ENCODE data around the gene KLF8.
A peak's percentile ranks its signal among the peaks of the same experiment; 100 is the strongest.
"Not testable (repeated sequence)": the region's sequence is repeated elsewhere in the genome, so short reads cannot be mapped to it uniquely, and the experiment has no call there.

Gene KLF8

DNA sequence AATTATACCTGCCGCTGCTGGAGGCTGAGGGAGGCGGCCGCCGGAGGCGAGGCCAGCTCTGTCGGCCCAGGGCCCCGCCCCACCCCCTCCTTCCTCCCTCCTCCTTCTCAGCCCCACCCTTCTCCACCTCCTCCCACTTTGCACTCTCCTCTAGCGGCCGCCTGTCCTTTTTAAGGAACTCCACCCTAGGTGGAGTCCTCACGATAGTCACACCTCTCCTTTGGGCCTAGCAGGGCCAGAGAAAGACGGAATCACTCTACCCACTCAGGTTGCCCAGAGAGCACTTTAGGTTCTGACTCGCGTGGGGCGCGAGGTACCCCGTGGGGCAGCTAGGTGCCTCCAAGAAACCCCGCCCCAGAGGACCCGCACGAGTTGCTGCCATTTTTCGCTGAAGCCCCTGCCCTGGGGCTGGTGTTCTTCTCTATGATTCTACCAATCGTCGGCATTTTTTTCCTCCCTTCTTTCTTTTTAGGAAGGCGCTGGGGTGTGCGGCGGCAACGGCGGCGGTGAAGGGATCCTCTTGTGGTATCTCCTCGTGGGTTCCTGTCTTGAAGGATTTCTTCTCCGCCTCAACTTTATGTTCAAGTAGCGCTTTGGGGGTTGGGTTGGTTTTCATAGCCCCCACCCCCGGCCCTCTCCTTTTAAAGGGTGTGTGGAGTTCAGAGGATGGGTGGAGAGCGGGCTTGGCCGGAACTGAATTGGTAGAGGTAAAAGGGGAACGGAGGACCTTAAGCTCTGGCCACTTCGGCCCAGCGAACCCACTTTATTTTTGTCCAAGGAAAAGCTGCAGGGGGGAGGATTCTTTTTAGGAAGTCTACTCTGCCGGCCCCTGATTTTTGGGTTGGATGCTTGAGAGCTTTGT lies at the start of gene KLF8:
KLF8 (plus strand) TSS at position 136 of the 862 bp plus-strand sequence. CDS start 979 bp downstream, outside the sequence.
- peak within 1 kb of the TSS; percentile 44 for H3K4me3 ChIP-seq (ENCODE audit: low read depth, low read length)

DNA sequence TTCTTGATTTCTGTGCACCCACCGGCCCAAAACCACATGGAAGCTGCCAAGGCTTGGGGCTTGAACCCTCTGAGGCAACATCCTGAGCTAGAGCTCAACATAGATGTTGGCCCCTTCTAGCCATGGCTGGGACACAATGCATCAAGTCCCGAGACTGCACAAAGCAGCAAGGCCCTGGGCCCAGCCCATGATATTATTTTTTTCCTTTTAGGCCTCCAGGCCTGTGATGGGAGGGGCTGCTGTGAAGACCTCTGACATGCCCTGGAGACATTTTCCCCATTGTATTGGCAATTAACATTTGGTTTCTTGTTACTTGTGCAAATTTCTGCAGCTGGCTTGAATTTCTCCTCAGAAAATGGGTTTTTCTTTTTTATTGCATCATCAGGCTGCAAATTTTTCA lies 25.2 kb upstream of the KLF8 start:
- H3K4me3 ChIP-seq (ENCODE audit: low read depth, low read length) = not testable (repeated sequence)

DNA sequence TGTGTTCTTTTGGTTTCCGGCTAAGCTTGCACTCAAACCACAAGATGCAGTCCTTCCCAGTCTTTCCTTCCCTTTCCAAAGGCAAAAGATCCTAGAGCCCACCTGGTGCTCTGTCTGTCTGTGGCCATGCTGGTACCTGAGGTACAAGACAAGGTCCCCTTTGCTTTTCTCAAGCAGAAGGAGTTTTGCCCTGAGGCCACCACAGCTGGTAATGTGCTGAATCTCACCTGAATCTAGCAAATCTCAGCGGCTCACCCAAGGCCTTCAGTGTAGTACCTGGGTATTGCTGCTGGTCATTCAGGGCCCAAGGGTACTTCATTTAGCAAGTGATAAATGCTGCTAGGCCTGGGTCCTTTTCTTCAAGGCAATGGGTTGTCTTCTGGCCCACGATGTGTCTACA lies 20.5 kb upstream of the KLF8 start:
- no peak overlapping the region for H3K4me3 ChIP-seq (ENCODE audit: low read depth, low read length)

DNA sequence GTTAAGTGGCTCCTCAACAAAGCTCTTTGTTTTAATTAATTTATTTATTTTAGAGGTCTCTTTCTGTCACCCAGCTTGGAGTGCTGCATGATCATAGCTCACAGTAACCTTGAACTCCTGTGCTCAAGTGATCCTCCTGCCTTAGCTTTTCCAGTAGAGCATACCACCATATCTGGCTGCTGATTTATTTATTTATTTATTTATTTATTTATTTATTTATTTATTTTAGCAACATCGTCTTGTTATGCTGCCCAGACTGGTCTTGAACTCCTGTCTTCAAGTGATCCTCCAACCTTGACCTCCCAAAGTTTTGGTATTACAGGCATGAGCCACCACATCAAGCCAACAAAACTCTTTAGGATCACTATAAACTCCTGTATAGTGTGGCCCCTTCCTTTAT lies 15.8 kb upstream of the KLF8 start:
- H3K4me3 ChIP-seq (ENCODE audit: low read depth, low read length) = no peak overlapping the region

DNA sequence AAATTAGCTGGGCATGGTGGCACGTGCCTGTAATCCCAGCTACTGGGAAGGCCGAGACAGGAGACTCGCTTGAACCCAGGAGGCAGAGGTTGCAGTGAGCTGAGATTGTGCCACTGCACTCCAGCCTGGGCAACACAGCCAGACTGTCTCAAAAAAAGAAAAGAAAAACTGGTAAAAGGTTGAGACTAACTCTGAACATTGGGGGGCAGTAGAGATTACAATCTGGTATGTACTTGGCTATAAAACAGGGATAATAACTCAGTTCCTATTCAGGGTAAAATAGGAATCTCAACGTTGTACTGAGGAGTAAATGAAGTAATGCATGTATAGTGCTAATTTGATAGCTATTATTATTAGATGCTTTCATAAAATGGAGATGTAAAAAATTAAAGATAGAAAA lies 12.5 kb upstream of the KLF8 start:
- H3K4me3 ChIP-seq (ENCODE audit: low read depth, low read length) = no peak overlapping the region

DNA sequence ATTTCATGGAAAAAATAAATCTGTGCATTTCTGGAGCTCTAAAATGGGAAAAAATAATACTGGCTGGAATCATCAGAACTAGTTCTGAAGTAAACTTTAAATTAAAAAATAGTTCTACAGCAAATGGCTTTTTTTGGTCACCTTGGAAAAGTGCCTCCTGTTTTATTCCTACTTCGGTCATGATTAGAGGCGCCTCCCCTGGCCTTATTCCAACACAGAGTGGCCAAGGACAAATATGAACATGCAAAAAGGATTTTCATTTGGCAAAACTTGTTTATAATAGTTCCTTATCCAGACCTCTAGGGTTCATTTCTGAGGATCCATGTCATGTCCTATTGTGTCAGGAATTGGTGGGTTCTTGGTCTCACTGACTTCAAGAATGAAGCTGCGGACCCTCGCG lies 11.1 kb upstream of the KLF8 start:
- H3K4me3 ChIP-seq (ENCODE audit: low read depth, low read length) = no peak overlapping the region

DNA sequence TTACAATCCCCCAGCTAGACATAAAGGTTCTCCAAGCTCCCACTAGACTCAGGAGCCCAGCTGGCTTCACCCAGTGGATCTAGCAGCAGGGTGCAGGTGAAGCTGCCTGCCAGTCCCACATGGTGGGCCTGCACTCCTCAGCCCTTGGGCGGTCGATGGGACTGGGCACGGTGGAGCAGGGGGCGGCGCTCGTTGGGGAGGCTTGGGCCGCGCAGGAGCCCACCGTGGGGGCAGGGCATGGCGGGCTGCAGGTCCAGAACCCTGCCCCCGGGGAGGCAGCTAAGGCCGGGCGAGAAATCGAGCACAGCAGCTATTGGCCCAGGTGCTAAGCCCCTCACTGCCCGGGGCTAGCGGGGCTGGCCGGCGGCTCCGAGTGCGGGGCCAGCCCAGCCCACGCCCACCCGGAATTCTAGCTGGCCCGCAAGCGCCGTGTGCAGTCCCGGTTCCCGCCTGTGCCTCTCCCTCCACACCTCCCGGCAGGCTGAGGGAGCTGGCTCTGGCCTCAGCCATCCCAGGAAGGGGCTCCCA lies 9.6 kb upstream of the KLF8 start:
- H3K4me3 ChIP-seq (ENCODE audit: low read depth, low read length) = no peak overlapping the region

DNA sequence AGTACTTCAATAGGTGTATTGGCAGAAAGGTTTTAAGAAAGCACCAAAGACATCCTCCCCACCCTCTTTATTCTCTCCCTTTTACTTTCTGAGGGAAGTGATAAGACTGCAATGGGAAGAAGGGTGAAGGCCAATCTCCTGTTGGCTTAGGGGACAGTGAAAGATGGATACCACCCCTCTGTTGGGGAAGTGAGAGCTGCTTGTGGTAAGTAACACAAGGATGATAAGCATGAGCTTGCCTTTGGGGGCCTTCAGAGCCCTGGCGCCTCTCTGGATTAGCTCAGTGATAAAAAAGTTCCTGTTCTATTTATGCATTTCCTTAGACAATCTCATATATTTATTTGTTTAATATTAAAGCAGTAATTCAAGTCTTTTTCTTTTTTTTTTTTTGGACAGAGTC lies 5.2 kb upstream of the KLF8 start:
- no peak overlapping the region for H3K4me3 ChIP-seq (ENCODE audit: low read depth, low read length)

DNA sequence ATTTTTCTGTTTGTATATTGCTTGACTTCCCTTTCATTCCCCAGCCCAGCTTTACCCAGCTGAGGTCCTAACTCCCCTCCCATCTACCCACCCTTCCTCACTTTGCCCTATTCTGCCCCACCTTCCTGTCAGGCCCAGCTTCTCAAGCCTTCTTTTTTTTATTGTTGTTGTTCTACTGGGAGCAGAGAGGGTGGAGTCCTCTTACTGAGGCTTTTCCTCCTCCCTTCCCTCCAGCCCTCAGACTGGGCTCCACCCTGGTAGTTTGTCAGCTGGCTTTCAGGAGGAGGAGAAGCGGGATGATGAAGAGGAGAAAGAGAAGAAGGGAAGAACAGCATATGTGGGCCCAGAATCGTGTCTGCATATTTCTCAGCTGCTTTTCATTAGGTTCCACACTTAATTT lies 3.2 kb upstream of the KLF8 start:
- no peak overlapping the region for H3K4me3 ChIP-seq (ENCODE audit: low read depth, low read length)

DNA sequence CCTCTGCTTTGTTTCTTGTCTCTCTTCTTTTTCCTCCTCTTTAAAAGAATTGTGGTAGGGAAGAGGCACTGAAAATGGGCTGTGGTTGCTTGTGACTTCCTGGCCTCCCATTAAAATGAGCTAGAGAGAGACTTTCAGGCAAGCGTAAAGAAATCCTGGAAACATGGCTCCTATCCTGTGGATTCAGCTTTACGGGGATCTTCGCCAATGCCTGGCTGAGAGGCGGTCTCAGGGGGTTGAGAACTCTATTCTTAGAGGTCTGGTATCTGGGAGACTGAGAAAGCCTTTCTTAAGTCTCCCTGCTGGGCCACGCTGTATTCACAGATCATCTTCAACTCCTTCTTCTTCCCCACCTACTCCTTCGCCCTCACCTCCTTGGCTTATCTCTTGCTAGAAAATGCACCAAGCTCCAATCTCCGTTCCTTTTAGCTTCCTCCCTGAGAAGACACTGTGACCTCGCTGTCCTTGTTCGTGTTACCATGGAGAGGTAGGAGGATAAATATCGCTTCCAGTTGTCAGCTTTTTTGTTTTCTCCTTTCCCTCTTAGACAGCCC lies 542 bp upstream of the KLF8 start:
- peak overlapping the region; percentile 28 for H3K4me3 ChIP-seq (ENCODE audit: low read depth, low read length)

DNA sequence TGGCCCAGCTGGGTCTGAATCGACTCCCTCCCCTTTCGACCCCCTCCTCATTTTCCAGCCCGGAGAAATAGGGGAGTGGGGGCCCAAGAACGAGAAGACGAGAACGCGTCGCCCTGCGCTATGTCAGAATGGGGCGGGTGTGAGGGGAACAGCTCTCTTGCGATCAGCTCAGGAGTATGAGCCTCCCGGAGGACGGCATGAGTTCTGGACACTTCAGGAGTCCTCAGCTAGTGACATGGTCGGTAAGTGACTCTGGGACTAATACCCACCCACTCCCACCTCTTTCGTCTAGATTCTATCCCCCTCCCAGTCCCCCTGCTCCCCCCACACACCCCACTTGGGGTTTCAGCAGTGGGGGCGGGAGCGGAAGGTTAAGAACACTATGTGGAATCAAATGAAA lies 944 bp downstream of the KLF8 start:
- peak overlapping the region; percentile 44 for H3K4me3 ChIP-seq (ENCODE audit: low read depth, low read length)

DNA sequence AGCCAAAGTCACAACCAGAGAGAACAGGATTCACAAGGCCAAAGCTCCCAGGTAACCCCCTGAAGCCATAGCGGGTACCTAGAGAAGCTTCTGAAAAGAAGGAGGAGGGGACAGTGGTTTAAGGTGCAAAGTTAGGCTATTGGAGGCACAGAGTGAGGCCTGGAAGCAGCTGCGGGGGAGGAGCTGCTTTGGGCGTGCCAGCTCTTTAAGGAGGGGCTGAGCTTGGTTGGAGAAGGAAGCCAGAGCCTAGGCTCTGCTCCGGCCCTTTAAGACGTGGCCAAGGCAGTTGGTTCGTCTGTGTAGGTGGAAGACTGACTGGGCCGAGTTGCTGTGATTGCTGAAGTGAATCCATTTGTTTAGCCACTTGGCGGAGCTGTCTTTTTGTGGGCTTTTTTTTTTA lies 1.5 kb downstream of the KLF8 start:
- peak overlapping the region; percentile 44 for H3K4me3 ChIP-seq (ENCODE audit: low read depth, low read length)

DNA sequence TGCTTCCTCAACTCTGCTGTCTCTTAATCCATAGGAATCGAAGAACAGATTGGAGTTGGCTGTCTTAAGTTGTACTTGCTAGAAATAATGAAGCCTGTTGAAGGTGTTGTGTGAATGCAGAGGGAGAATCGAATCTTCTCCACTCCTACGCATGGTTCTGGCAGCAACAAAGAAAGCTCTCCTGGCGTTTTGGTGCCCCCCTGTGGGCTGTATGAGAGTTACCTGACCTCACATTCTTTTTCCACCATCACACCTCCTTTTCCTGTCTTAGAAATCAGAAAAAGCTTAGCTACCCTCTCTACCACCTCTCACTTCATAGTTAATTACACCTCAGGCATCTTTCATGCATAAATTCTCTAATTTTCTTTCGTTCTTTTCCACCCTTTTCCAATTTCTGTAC lies 16.3 kb downstream of the KLF8 start:
- H3K4me3 ChIP-seq (ENCODE audit: low read depth, low read length) = no peak overlapping the region

DNA sequence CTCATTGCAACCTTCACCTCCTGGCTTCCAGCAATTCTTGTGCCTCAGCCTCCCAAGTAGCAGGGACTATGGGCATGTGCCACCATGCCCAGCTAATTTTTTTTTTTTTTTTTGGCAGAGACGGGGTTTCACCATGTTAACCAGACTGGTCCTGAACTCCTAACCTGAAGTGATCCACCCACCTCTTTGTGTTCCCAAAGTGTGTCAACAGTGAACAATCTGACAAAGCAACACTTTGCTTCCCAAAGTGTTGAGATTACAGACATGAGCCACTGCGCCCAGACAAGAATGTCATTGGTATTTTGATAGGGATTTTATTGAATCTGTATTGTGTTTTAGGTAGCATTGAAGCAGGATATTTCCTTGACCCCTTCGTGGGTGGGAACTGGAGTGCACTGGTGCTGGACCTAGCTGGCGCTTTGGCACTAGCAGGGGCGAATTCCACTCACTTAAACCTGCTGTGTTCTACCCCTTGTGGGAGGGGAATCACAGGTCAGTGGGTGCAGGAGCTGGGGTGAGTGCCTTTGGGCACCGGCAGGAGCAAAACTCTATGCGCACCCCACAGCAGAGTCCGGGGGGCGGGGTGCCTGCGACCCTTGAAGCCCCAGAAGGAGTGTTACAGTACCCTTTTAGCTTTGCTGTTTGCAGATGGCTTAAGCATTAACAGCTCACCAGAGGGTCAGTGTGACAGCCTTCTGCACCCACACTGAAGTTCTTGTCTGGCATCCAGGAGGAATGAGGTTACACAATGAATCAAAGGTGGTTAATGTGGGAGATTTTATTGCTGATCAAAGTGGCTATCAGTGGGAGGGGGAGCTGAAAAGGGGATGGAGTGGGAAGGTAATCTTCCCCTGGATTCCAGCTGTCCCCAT lies 21.9 kb downstream of the KLF8 start:
- H3K4me3 ChIP-seq (ENCODE audit: low read depth, low read length) = no peak overlapping the region

DNA sequence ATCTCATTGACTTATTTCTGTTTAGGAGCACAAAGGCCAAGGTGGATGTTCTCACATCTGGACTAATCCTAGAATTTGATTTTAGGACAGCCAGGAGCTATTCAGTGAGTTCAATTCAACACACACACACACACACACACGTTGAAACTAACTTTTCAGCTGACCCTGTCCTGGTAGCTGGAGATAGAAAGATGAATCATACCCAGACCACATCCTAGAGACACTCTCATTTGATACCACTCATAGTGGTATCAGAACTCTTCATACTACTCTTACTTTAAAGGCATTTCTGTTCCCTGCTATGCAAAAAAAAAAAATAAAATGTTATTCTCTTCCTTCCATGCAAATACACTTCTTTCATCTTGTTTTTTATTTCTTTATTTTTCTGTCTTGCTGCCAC lies 36.7 kb downstream of the KLF8 start:
- H3K4me3 ChIP-seq (ENCODE audit: low read depth, low read length) = no peak overlapping the region

DNA sequence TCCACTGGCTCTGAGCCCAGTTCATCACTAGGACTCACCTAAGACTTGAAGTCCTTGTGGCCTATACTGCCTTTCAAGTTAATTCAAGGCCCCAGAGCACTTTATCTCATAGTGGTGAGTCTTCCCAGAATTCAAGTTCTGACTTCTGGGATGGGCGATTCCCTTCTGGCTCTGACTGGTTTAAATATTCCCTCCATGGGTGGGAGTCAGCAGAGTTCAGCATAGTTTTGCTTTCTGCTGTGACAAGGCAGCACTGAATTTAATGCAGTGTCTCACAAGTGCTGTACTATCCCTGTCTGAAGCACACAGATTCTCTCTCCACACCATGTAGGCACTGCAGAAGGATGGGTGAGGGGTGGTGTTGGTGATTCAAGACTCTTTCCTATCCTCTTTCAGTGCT lies 46.5 kb downstream of the KLF8 start:
- no peak overlapping the region for H3K4me3 ChIP-seq (ENCODE audit: low read depth, low read length)

DNA sequence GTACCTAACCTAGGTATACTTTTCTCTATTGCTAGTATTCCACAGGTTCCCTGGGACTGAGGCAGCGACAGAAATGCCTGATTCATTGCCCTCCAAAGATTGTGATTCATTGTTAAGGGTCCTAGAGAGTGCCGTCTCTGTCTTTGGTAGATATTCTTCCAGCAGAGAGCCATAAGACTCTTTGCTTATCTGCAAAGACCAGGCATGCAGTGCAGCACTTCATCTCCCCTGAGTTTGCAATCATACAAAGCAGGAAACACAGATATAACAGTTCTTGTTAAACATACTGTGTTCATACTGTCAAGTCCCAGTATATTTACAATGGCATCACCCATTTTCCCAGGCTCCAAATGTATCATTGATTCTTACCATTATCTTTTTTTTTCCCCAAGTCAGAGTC lies 47.7 kb downstream of the KLF8 start:
- H3K4me3 ChIP-seq (ENCODE audit: low read depth, low read length) = no peak overlapping the region

DNA sequence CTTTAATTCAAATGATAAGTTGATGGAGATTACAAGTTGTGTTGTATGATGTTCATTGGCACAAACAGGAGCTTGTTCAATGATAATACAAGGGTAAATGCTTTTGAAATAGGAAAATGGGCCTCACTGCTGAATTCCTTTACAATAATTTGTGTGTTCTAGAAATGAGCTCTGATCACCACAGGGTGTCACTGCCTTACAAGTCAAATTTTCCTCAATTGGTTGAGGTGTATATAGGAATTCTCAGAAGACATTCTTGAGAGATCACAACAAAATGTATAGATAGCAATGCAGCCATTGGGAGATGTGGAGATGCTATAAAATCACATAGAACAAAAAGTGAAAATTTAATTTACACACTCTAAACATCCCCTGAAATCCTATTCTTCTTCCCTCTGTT lies 49.6 kb downstream of the KLF8 start:
- no peak overlapping the region for H3K4me3 ChIP-seq (ENCODE audit: low read depth, low read length)

DNA sequence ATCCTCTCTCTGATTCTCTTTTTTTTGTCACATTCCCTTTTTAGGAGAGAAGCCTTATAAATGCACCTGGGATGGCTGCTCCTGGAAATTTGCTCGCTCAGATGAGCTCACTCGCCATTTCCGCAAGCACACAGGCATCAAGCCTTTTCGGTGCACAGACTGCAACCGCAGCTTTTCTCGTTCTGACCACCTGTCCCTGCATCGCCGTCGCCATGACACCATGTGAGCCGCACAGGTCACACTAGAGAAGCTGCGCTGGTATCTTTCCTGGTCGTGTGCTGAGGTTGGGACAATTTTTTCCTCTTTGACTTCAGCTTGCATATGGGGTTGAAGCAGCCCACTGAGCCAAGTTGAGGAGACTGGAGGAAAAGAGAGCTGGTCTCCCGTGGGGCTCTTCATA lies 52.1 kb downstream of the KLF8 start:
- no peak overlapping the region for H3K4me3 ChIP-seq (ENCODE audit: low read depth, low read length)

DNA sequence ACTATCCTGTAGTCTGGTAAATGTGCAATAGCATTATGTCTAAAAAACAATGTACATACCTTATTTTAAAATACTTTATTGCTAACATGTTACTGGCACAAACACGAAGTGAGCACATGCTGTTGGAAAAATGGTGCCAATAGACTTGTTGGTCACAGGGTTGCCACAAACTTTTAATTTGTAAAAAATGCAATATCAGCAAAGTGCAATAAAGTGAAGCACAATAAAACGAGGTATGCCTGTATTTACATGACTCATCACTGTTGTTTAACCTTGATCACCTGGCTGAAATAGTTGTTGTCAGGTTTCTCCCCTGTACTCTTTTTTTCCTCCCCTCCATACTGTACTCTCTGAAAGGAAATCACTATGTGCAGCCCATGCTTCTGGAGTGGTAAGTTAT lies 56.5 kb downstream of the KLF8 start:
- H3K4me3 ChIP-seq (ENCODE audit: low read depth, low read length) = no peak overlapping the region

DNA sequence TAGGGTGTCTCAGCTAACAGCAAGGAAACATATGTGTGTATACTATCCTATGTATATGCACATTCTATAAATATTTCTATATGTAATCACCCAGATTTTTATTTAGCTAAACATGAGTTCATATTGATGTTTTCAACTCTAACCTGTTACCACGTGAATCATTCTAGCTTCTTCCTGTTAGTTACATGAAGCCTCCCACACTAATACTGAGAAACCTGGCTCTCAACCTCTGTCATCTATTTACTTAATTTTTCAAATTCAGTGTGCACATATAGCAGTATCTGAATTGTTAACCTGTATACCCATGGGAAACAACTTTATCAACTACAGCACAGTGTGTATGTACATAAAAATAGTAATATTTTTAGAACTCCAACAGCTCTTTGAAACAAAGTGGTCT lies 57.3 kb downstream of the KLF8 start:
- no peak overlapping the region for H3K4me3 ChIP-seq (ENCODE audit: low read depth, low read length)

DNA sequence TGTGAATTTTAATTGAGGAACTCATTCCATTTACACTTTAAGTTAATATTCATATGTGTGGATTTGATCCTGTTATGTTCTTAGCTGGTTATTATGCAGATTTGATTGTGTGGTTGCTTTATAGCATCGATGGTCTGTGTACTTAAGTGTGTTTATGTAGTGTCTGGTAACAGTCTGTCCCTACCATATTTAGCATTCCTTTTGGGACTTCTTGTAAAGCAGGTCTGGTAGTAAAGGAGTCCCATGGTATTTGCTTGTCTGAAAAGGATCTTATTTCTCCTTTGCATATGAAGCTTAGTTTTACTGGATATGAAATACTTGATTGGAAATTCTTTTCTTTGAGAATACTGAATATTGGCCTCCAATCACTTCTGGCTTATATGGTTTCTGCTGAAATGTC lies 76.6 kb downstream of the KLF8 start:
- no peak overlapping the region for H3K4me3 ChIP-seq (ENCODE audit: low read depth, low read length)
